Body of pancreas (tissue), 4 donors: Measurements from ENCODE around the gene CST9L. TPM values are rescaled to one million over a fixed set of nuclear protein-coding genes. Genes with fewer than 3 reads are reported as not detected.

Source experiments
- ATAC-seq: fragments of 150-250 bp; one replicate; pipeline ENCODE4 v1.9.1; 2016
- DNase-seq, 4 donors: peaks; one replicate each; pipeline ENCODE4 v3.0.0-alpha.2; 2019
- H3K27ac ChIP-seq, 4 donors: fragments of 200-600 bp; sonication (generic); 1 replicate in 3 of 4; 2 replicates in 1 of 4; pipeline versions ENCODE4 v1.5.1 to v1.6.1; 2016 to 2019; ENCODE audit warnings: mild to moderate bottlenecking in 1 of 4, mixed read lengths in 1 of 4, moderate library complexity in 1 of 4
- H3K27me3 ChIP-seq, 2 donors: fragments of 200-600 bp; sonication (generic); one replicate each; pipeline ENCODE4 v1.6.0; 2016; ENCODE audit warnings: mild to moderate bottlenecking in 1 of 2
- H3K36me3 ChIP-seq, 2 donors: fragments of 200-600 bp; sonication (generic); replicated peaks in 1 of 2; 2 replicates each; pipeline ENCODE4 v1.5.1; 2016; ENCODE audit warnings: low read depth in 2 of 2; ENCODE audit not compliant: insufficient read depth in 1 of 2
- H3K4me1 ChIP-seq: fragments of 200-600 bp; sonication (generic); one replicate; pipeline ENCODE4 v1.6.0; 2016
- H3K4me3 ChIP-seq, 2 donors: fragments of 200-600 bp; sonication (generic); 1 replicate in 1 of 2; 2 replicates in 1 of 2; pipeline ENCODE4 v1.5.1; 2016 to 2019
- H3K9me3 ChIP-seq, 3 donors: fragments of 200-600 bp; sonication (generic); 1 replicate in 2 of 3; 2 replicates in 1 of 3; pipeline ENCODE4 v1.5.1; 2016
- CTCF ChIP-seq, 7 experiments: fragments of 450-650 bp in 4 of 7; fragments of 200-600 bp in 3 of 7; sonication (generic) in 3 of 7; IDR thresholded peaks; one replicate each; pipeline ENCODE4 v1.5.1; 2016 to 2019; ENCODE audit warnings: antibody characterized with exemption in 7 of 7
- POLR2A ChIP-seq, 3 donors: fragments of 450-650 bp; IDR thresholded peaks; one replicate each; pipeline ENCODE4 v1.6.1; 2016; ENCODE audit warnings: antibody characterized with exemption in 3 of 3, mild to moderate bottlenecking in 2 of 3
- WGBS, 2 donors: methylation state at CpG; one replicate each; pipeline ENCODE4 v1.1.5; 2017; 5-methylcytosine and 5-hydroxymethylcytosine counted together
- intact Hi-C: fragments of 100-400 bp; cut with DNase I; formaldehyde crosslinking; loops from one replicate; pipeline ENCODE4 v1.15.1; 2023
- total RNA-seq, 2 donors: library from RNA; depleted of rRNA; stranded (reverse); fragments of >200 nt; gene quantifications; one replicate each; pipeline ENCODE4 v1.1.0, GENCODE V29; 2016

The CST9L gene
- total RNA-seq, 2 donors from 2014 or later, result not detected

DNA sequence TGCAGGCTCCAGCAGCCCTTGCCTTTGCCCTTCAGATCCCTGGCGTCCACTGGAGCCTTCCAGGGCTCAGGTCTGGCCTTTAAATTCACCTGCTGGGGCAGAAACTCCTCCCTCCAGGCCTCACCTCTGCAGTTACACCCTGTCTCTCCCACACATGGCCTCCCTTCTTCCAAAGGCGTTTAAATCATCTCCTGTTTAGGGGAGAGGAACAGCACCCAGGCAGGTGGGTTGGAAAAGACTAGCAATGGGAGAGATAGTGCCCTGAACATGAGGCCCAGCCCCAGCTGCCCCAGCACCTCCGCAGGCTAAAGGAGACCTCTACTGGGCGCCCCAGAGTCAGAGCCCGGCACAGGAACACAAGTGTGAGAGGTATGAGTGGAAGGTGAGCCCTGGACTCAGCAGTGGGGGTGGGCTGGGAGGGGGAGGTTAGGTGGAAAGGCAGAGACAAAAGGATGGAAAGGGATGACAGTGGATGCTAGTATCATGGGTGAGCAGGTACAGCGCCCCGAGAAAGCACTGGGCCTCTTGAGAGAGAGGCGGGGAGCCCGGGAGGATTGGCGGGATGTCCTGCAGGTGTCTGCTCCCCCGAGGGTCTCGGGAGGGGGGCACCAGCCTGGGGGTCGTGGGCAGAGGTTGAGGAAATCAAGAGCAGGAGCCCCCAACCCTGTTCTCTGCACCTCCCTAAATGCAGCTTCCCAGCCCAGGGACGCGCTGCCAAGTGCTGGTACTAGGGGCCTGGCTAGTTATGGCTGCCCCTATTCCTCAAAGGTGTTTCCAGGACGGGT, 37.8 kb upstream of the CST9L start, which contains the start of gene CST9:
TSS of gene CST9 (minus strand) at position 51 of the 785 bp plus-strand sequence. CDS start 53 bp downstream, outside the sequence.
- ATAC-seq (no peak), DNase-seq (no peak)
- WGBS, 2 donors, result 40 to 44% methylated on average over 15 to 16 of the region's 16 CpGs
- Histone ChIP-seq H3K4me1 (no peaks in the 10 kb centered on the region), H3K4me3 (no peak within 1 kb of the TSS), H3K27me3 (no peaks in the 10 kb centered on the region), H3K27ac (no peak within 1 kb of the TSS), H3K9me3 (no peaks in the 10 kb centered on the region), H3K36me3 (no peaks in the 10 kb centered on the region)
- intact Hi-C loops, result no loop called here
- TF ChIP-seq CTCF (IDR thresholded peaks at IDR 0.05) (no peak), POLR2A (IDR thresholded peaks at IDR 0.05) (no peak)

DNA sequence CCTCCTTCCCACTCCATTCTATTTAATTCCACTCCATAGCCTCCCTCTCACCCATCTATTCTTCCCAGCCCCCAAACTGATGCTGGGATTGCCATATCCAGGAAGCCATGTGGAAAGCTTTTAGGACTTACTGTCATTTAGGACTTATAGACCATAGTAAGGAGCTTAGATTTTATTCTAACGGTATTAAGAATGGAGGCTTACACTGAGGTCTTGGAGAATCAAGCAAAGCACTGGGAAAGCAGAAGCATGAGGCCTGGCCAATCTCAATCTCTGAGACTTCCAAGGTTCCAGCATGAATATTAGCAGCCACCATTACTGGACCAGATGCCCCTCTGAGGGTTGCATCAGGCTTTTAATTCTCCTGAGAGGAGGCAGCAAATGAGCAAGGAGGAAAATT, 36.0 kb upstream of the CST9L start:
- no peak overlapping the region for H3K27ac ChIP-seq
- no peak overlapping the region for H3K4me3 ChIP-seq
- H3K4me1 ChIP-seq, result no peaks in the 10 kb centered on the region
- intact Hi-C loops, result no loop called here
- no peaks in the 10 kb centered on the region for H3K9me3 ChIP-seq
- H3K27me3 ChIP-seq, result no peaks in the 10 kb centered on the region
- H3K36me3 ChIP-seq, result no peaks in the 10 kb centered on the region
- WGBS, 2 donors, result 56 to 79% methylated on average over 1 of the region's 1 CpG
- no peak for TF ChIP-seq CTCF (IDR thresholded peaks at IDR 0.05)
- TF ChIP-seq POLR2A (IDR thresholded peaks at IDR 0.05), result no peak
- no peak for ATAC-seq
- DNase-seq, result no peak

- ATAC-seq (no peak), DNase-seq (no peak)
- WGBS, 2 donors, result 69% methylated on average over 4 of the region's 4 CpGs
- H3K27ac ChIP-seq, result no peak overlapping the region
- H3K4me1 ChIP-seq, result no peaks in the 10 kb centered on the region
- H3K27me3 ChIP-seq, result no peaks in the 10 kb centered on the region
- no peaks in the 10 kb centered on the region for H3K9me3 ChIP-seq
- no peak for TF ChIP-seq CTCF (IDR thresholded peaks at IDR 0.05)
- TF ChIP-seq POLR2A (IDR thresholded peaks at IDR 0.05), result no peak
- no peak overlapping the region for H3K4me3 ChIP-seq
- intact Hi-C loops, result no loop called here
- H3K36me3 ChIP-seq, result no peaks in the 10 kb centered on the region
These were observed 35.0 kb upstream of the CST9L start for GRCh38 chr20:23603321-23603720.

DNA sequence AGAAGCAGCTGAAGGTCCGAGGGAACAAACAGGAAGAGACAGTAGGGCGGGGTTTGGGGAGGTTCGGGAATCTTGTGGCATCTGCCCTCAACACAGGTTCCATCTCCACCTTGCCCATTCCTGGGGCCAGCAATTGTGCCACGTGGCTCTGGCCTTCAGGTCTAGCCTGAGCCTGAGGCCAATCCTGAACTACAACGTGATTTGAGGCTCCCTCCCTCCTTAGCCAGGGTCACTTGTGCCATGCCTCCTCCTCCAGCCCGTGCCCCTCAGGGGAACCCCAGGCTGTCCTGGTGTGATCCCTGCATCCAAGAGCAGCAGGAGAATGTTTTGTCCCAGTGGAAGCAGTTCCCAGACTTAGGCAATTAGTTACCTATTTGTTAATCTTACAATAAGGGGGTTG, 34.4 kb upstream of the CST9L start:
- WGBS, 2 donors, result 59 to 65% methylated on average over 6 of the region's 6 CpGs
- H3K4me1 ChIP-seq, result no peaks in the 10 kb centered on the region
- intact Hi-C loops, result no loop called here
- no peak overlapping the region for H3K4me3 ChIP-seq
- no peaks in the 10 kb centered on the region for H3K27me3 ChIP-seq
- H3K27ac ChIP-seq, result no peak overlapping the region
- TF ChIP-seq POLR2A (IDR thresholded peaks at IDR 0.05), result no peak
- H3K9me3 ChIP-seq, result no peaks in the 10 kb centered on the region
- ATAC-seq (no peak), DNase-seq (no peak)
- no peaks in the 10 kb centered on the region for H3K36me3 ChIP-seq

DNA sequence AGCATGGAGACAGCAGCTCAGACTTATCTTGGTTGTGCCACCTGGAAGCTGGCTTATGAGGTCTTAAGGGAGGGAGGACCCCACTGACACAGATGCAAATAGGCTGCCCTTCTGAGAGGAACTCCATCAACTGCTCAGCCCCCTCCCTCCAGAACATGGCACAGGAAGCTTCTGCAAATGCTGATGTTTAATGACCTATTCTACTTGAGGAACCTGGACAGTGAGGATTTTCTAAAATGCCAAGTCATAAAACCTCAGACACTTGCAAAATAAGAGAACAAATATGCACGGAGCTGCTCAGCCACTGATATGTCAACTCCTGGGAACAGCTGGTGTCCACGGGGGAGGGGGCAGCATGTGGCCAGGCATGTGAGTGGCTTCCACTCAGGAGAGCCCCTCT, 34.0 kb upstream of the CST9L start:
- 24 to 43% methylated on average over 2 of the region's 2 CpGs for WGBS, 2 donors
- intact Hi-C loops, result no loop called here
- H3K36me3 ChIP-seq, result no peaks in the 10 kb centered on the region
- ATAC-seq (no peak), DNase-seq (no peak)
- H3K27ac ChIP-seq, result no peak overlapping the region
- H3K4me3 ChIP-seq, result no peak overlapping the region
- no peaks in the 10 kb centered on the region for H3K4me1 ChIP-seq
- H3K27me3 ChIP-seq, result no peaks in the 10 kb centered on the region
- TF ChIP-seq POLR2A (IDR thresholded peaks at IDR 0.05) (no peak), CTCF (IDR thresholded peaks at IDR 0.05) (no peak)
- H3K9me3 ChIP-seq, result no peaks in the 10 kb centered on the region
